HEK293 (cell line): ENCODE data around the gene GDF9.

Experiments used
- MEIS1 ChIP-seq: sonication (generic); formaldehyde crosslinking; IDR thresholded peaks from 2 replicates; pipeline ENCODE4 v1.8.1; 2022; ENCODE audit warnings: missing genetic modification reagents, mild to moderate bottlenecking, borderline replicate concordance
- OVOL3 ChIP-seq: fragments of 450-650 bp; formaldehyde crosslinking; IDR thresholded peaks from 2 replicates; pipeline ENCODE4 v1.5.1; 2016; ENCODE audit warnings: missing biosample characterization, missing genetic modification characterization
- PRDM10 ChIP-seq: fragments of 450-650 bp; formaldehyde crosslinking; IDR thresholded peaks from 2 replicates; pipeline ENCODE4 v1.5.1; 2016; ENCODE audit warnings: missing biosample characterization, missing genetic modification characterization
- TRIM28 ChIP-seq: IDR thresholded peaks from 2 replicates; pipeline ENCODE4 v1.6.1; 2011; ENCODE audit warnings: low read length, control low read depth, borderline replicate concordance
- ZBTB7A ChIP-seq: fragments of 450-650 bp; formaldehyde crosslinking; IDR thresholded peaks from 2 replicates; pipeline ENCODE4 v1.5.1; 2016; ENCODE audit warnings: low read depth, missing biosample characterization, missing genetic modification characterization
- ZNF26 ChIP-seq: fragments of 450-650 bp; formaldehyde crosslinking; IDR thresholded peaks from 2 replicates; pipeline ENCODE4 v1.5.1; 2016; ENCODE audit warnings: missing biosample characterization, missing genetic modification characterization
- ZNF341 ChIP-seq: fragments of 450-650 bp; formaldehyde crosslinking; IDR thresholded peaks from 2 replicates; pipeline ENCODE4; 2016; ENCODE audit warnings: low read depth, missing biosample characterization, missing genetic modification characterization
- ZNF37A ChIP-seq: fragments of 450-650 bp; IDR thresholded peaks from 2 replicates; pipeline ENCODE4 v1.5.1; 2018; ENCODE audit warnings: missing biosample characterization, missing genetic modification characterization
- ZNF391 ChIP-seq: fragments of 450-650 bp; formaldehyde crosslinking; IDR thresholded peaks from 2 replicates; pipeline ENCODE4 v1.5.1; 2016; ENCODE audit warnings: low read depth, missing biosample characterization, missing genetic modification characterization, borderline replicate concordance
- ZNF426 ChIP-seq: fragments of 450-650 bp; formaldehyde crosslinking; IDR thresholded peaks from 2 replicates; pipeline ENCODE4 v1.5.1; 2017; ENCODE audit warnings: missing biosample characterization, missing genetic modification characterization, mild to moderate bottlenecking, inconsistent platforms, moderate library complexity
- ZNF48 ChIP-seq: fragments of 450-650 bp; formaldehyde crosslinking; IDR thresholded peaks from 2 replicates; pipeline ENCODE4 v1.5.1; 2016; ENCODE audit warnings: missing biosample characterization, missing genetic modification characterization
- ZNF501 ChIP-seq: fragments of 450-650 bp; formaldehyde crosslinking; IDR thresholded peaks from 2 replicates; pipeline ENCODE4 v1.5.1; 2016; ENCODE audit warnings: missing biosample characterization, missing genetic modification characterization
- ZNF530 ChIP-seq: fragments of 450-650 bp; formaldehyde crosslinking; IDR thresholded peaks from 2 replicates; pipeline ENCODE4 v1.5.1; 2016; ENCODE audit warnings: low read depth, missing biosample characterization, missing genetic modification characterization
- ZNF585B ChIP-seq: fragments of 450-650 bp; formaldehyde crosslinking; IDR thresholded peaks from 2 replicates; pipeline ENCODE4 v1.5.1; 2016; ENCODE audit warnings: missing biosample characterization, missing genetic modification characterization
- ZNF621 ChIP-seq: fragments of 450-650 bp; formaldehyde crosslinking; IDR thresholded peaks from 2 replicates; pipeline ENCODE4 v1.5.1; 2017; ENCODE audit warnings: missing biosample characterization, missing genetic modification characterization
- ZNF654 ChIP-seq: fragments of 450-650 bp; formaldehyde crosslinking; IDR thresholded peaks from 2 replicates; pipeline ENCODE4 v1.5.1; 2016; ENCODE audit warnings: low read depth, missing biosample characterization, missing genetic modification characterization
- ZNF670 ChIP-seq: fragments of 450-650 bp; formaldehyde crosslinking; IDR thresholded peaks from 2 replicates; pipeline ENCODE4 v1.5.1; 2016; ENCODE audit warnings: missing biosample characterization, missing genetic modification characterization, low read depth
- ZNF707 ChIP-seq: fragments of 450-650 bp; formaldehyde crosslinking; IDR thresholded peaks from 2 replicates; pipeline ENCODE4 v1.5.1; 2016; ENCODE audit warnings: missing biosample characterization, missing genetic modification characterization
- ZNF76 ChIP-seq: fragments of 450-650 bp; formaldehyde crosslinking; IDR thresholded peaks from 2 replicates; pipeline ENCODE4; 2016; ENCODE audit warnings: low read depth, missing biosample characterization, missing genetic modification characterization, borderline replicate concordance
- TF ChIP-seq, protein P1 (sequence below): fragments of 450-650 bp; formaldehyde crosslinking; IDR thresholded peaks from 2 replicates; pipeline ENCODE4 v1.5.1; 2016; ENCODE audit warnings: missing biosample characterization, missing genetic modification characterization, borderline replicate concordance
- TF ChIP-seq, protein P2 (sequence below): fragments of 450-650 bp; formaldehyde crosslinking; IDR thresholded peaks from 2 replicates; pipeline ENCODE4 v1.5.1; 2016; ENCODE audit warnings: missing biosample characterization, missing genetic modification characterization
- TF ChIP-seq, protein P3 (sequence below): fragments of 450-650 bp; formaldehyde crosslinking; IDR thresholded peaks from 2 replicates; pipeline ENCODE4 v1.5.1; 2016; ENCODE audit warnings: missing biosample characterization, missing genetic modification characterization
- TF ChIP-seq, protein P4 (sequence below): fragments of 450-650 bp; formaldehyde crosslinking; IDR thresholded peaks from 2 replicates; pipeline ENCODE4 v1.5.1; 2016; ENCODE audit warnings: missing biosample characterization, missing genetic modification characterization
- TF ChIP-seq, protein P5 (sequence below): fragments of 450-650 bp; formaldehyde crosslinking; IDR thresholded peaks from 2 replicates; pipeline ENCODE4 v1.5.1; 2017; ENCODE audit warnings: missing biosample characterization, mild to moderate bottlenecking, missing genetic modification characterization, moderate library complexity

GDF9 gene

GRCh38 chr5:132829742-132830435, 36.4 kb downstream of the GDF9 start (continued):
- TF ChIP-seq OVOL3 (tag by site-specific recombination) (no peak), ZNF530 (no peak), ZNF26 (tag by site-specific recombination) (no peak), ZNF707 (tag by site-specific recombination) (no peak), ZNF341 (tag by site-specific recombination) (peak; percentile 26; the same call in 1 of the 2 replicates), ZNF48 (no peak), ZNF621 (no peak), ZNF37A (tag by site-specific recombination) (no peak), ZNF585B (tag by site-specific recombination) (no peak), ZNF426 (no peak), ZNF501 (tag by site-specific recombination) (no peak), ZNF391 (peak; percentile 56; the same call in 1 of the 2 replicates), ZNF654 (no peak), PRDM10 (no peak), ZNF76 (tag by site-specific recombination) (peak; percentile 25; the same call in 1 of the 2 replicates), MEIS1 (CRISPR knock-in tag) (no peak), TRIM28 (no peak), ZBTB7A (tag by site-specific recombination) (no peak), ZNF670 (tag by site-specific recombination) (no peak)
- TF ChIP-seq, protein P1, sequence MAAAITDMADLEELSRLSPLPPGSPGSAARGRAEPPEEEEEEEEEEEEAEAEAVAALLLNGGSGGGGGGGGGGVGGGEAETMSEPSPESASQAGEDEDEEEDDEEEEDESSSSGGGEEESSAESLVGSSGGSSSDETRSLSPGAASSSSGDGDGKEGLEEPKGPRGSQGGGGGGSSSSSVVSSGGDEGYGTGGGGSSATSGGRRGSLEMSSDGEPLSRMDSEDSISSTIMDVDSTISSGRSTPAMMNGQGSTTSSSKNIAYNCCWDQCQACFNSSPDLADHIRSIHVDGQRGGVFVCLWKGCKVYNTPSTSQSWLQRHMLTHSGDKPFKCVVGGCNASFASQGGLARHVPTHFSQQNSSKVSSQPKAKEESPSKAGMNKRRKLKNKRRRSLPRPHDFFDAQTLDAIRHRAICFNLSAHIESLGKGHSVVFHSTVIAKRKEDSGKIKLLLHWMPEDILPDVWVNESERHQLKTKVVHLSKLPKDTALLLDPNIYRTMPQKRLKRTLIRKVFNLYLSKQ: no peak
- TF ChIP-seq, protein P2, sequence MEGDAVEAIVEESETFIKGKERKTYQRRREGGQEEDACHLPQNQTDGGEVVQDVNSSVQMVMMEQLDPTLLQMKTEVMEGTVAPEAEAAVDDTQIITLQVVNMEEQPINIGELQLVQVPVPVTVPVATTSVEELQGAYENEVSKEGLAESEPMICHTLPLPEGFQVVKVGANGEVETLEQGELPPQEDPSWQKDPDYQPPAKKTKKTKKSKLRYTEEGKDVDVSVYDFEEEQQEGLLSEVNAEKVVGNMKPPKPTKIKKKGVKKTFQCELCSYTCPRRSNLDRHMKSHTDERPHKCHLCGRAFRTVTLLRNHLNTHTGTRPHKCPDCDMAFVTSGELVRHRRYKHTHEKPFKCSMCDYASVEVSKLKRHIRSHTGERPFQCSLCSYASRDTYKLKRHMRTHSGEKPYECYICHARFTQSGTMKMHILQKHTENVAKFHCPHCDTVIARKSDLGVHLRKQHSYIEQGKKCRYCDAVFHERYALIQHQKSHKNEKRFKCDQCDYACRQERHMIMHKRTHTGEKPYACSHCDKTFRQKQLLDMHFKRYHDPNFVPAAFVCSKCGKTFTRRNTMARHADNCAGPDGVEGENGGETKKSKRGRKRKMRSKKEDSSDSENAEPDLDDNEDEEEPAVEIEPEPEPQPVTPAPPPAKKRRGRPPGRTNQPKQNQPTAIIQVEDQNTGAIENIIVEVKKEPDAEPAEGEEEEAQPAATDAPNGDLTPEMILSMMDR (tag by site-specific recombination): peak; percentile 96
- TF ChIP-seq, protein P3, sequence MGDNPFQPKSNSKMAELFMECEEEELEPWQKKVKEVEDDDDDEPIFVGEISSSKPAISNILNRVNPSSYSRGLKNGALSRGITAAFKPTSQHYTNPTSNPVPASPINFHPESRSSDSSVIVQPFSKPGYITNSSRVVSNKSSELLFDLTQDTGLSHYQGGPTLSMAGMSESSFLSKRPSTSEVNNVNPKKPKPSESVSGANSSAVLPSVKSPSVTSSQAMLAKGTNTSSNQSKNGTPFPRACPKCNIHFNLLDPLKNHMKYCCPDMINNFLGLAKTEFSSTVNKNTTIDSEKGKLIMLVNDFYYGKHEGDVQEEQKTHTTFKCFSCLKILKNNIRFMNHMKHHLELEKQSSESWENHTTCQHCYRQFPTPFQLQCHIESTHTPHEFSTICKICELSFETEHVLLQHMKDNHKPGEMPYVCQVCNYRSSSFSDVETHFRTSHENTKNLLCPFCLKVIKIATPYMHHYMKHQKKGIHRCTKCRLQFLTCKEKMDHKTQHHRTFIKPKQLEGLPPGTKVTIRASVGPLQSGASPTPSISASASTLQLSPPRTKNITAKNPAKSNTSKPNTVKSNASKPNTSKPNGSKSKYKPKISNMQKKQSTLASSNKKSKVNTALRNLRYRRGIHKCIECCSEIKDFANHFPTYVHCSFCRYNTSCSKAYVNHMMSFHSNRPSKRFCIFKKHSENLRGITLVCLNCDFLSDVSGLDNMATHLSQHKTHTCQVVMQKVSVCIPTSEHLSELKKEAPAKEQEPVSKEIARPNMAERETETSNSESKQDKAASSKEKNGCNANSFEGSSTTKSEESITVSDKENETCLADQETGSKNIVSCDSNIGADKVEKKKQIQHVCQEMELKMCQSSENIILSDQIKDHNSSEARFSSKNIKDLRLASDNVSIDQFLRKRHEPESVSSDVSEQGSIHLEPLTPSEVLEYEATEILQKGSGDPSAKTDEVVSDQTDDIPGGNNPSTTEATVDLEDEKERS (tag by site-specific recombination): no peak
- TF ChIP-seq, protein P4, sequence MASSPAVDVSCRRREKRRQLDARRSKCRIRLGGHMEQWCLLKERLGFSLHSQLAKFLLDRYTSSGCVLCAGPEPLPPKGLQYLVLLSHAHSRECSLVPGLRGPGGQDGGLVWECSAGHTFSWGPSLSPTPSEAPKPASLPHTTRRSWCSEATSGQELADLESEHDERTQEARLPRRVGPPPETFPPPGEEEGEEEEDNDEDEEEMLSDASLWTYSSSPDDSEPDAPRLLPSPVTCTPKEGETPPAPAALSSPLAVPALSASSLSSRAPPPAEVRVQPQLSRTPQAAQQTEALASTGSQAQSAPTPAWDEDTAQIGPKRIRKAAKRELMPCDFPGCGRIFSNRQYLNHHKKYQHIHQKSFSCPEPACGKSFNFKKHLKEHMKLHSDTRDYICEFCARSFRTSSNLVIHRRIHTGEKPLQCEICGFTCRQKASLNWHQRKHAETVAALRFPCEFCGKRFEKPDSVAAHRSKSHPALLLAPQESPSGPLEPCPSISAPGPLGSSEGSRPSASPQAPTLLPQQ (tag by site-specific recombination): no peak; the same call in 1 of the 2 replicates
- TF ChIP-seq, protein P5, sequence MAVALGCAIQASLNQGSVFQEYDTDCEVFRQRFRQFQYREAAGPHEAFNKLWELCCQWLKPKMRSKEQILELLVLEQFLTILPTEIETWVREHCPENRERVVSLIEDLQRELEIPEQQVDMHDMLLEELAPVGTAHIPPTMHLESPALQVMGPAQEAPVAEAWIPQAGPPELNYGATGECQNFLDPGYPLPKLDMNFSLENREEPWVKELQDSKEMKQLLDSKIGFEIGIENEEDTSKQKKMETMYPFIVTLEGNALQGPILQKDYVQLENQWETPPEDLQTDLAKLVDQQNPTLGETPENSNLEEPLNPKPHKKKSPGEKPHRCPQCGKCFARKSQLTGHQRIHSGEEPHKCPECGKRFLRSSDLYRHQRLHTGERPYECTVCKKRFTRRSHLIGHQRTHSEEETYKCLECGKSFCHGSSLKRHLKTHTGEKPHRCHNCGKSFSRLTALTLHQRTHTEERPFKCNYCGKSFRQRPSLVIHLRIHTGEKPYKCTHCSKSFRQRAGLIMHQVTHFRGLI: peak; percentile 51; the same call in 1 of the 2 replicates
